SK-N-SH treated with all-trans-retinoic acid at 6 μM for 48 hours (cell line): ENCODE measurements around the gene OR6K6.

ENCODE experiments used
- PATZ1 ChIP-seq: fragments of 250-450 bp; sonication (Bioruptor Pico); IDR thresholded peaks from 2 replicates; pipeline ENCODE4 v1.8.0; 2020; ENCODE audit warnings: mild to moderate bottlenecking, moderate library complexity, borderline replicate concordance
- ZFP30 ChIP-seq: fragments of 450-650 bp; formaldehyde crosslinking; IDR thresholded peaks from 2 replicates; pipeline ENCODE4 v1.5.0; 2022; ENCODE audit warnings: mild to moderate bottlenecking, moderate library complexity

- TF ChIP-seq PATZ1 (no peak), ZFP30 (CRISPR knock-in tag) (no peak)
Observed at GRCh38 chr1:158717344-158717743, 37.2 kb upstream of the OR6K6 start.
